GM19467 (cell line): ENCODE data around the gene TBC1D21.

ENCODE experiments used
- ATAC-seq: cut with Tn5 transposase; IDR thresholded peaks from one replicate; pipeline ENCODE4 v1.9.1; 2021; ENCODE audit warnings: mild to moderate bottlenecking, moderate library complexity; ENCODE audit not compliant: unreplicated experiment

The TBC1D21 gene

GRCh38 chr15:73873456-73873855 lies at the start of gene TBC1D21:
TSS of gene TBC1D21 (plus strand) at chr15:73873564. CDS start at chr15:73873710, 146 bp downstream.
- ATAC-seq = no peak

GRCh38 chr15:73826711-73827251 lies 46.6 kb upstream of the TBC1D21 start:
- ATAC-seq = no peak

GRCh38 chr15:73829523-73829922 lies 43.8 kb upstream of the TBC1D21 start:
- no peak for ATAC-seq

GRCh38 chr15:73832657-73833056 lies 40.7 kb upstream of the TBC1D21 start:
- no peak for ATAC-seq

GRCh38 chr15:73836845-73837244 lies 36.5 kb upstream of the TBC1D21 start:
- ATAC-seq = no peak

- no peak for ATAC-seq
Observed at GRCh38 chr15:73838831-73839426, 34.4 kb upstream of the TBC1D21 start.

- no peak for ATAC-seq
Observed at GRCh38 chr15:73839699-73840377, 33.5 kb upstream of the TBC1D21 start.

- no peak for ATAC-seq
Observed at GRCh38 chr15:73840771-73841170, 32.6 kb upstream of the TBC1D21 start.

GRCh38 chr15:73841756-73842725 lies 31.3 kb upstream of the TBC1D21 start:
- no peak for ATAC-seq

- ATAC-seq = no peak
Observed at GRCh38 chr15:73843787-73844186, 29.6 kb upstream of the TBC1D21 start.

GRCh38 chr15:73844356-73844755 lies 29.0 kb upstream of the TBC1D21 start:
- ATAC-seq = no peak

GRCh38 chr15:73845507-73845906 lies 27.9 kb upstream of the TBC1D21 start:
- ATAC-seq = no peak

- no peak for ATAC-seq
Observed at GRCh38 chr15:73845907-73846306, 27.5 kb upstream of the TBC1D21 start.

- ATAC-seq = no peak
Observed at GRCh38 chr15:73849641-73850040, 23.7 kb upstream of the TBC1D21 start.

GRCh38 chr15:73850228-73850627 lies 23.1 kb upstream of the TBC1D21 start:
- ATAC-seq = no peak

GRCh38 chr15:73851689-73852088 lies 21.7 kb upstream of the TBC1D21 start:
- ATAC-seq = no peak

GRCh38 chr15:73852507-73852906 lies 20.9 kb upstream of the TBC1D21 start:
- no peak for ATAC-seq

GRCh38 chr15:73854265-73854664 lies 19.1 kb upstream of the TBC1D21 start:
- no peak for ATAC-seq

GRCh38 chr15:73856458-73857192 lies 16.7 kb upstream of the TBC1D21 start:
- ATAC-seq = no peak

GRCh38 chr15:73857193-73857920 lies 16.0 kb upstream of the TBC1D21 start:
- ATAC-seq = no peak
